Endothelial cell of umbilical vein (primary cell): ENCODE data around the gene KRTAP5-6. TPM values are rescaled to one million over a fixed set of nuclear protein-coding genes. Genes with fewer than 3 reads are reported as not detected.

Experiments
- BruUV-seq: library from RNA; stranded (reverse); fragments of 400-500 nt; replicated peaks from 2 replicates; lab custom pipeline; 2021; lab: Mats Ljungman, UMichigan
- CTCF ChIA-PET: fragments of 300-600, 350-600 bp; sonication (Branson Sonifier 250); formaldehyde crosslinking; loops from one replicate; lab custom pipeline; 2021; ENCODE audit warnings: antibody characterized with exemption, inconsistent platforms; lab: Charles Lee
- POLR2A ChIA-PET: fragments of 300-600, 350-600 bp; sonication (Branson Sonifier 250); formaldehyde crosslinking; loops from one replicate; lab custom pipeline; 2021; ENCODE audit warnings: antibody characterized with exemption, inconsistent platforms; lab: Charles Lee
- DNase-seq: peaks from one replicate; pipeline ENCODE4 v3.0.0-alpha.2; 2011; ENCODE audit warnings: low read depth, low spot score
- FAIRE-seq: peaks from 2 replicates; lab custom pipeline; 2011; peaks lifted over from hg19 to GRCh38; lab: Jason Lieb, UNC
- H2AFZ ChIP-seq: 2 replicates; pipeline ENCODE4 v1.6.0; 2012; ENCODE audit warnings: low read depth, low read length, control low read depth, inconsistent platforms
- H3K27ac ChIP-seq: 2 replicates; pipeline ENCODE4 v1.5.1; 2011; ENCODE audit warnings: low read depth, mild to moderate bottlenecking, control low read depth, low read length, moderate library complexity; ENCODE audit not compliant: insufficient read depth
- H3K27me3 ChIP-seq, 2 experiments: 2 replicates each; pipeline versions ENCODE4 v1.6.0 to v1.6.1; 2011; ENCODE audit warnings: low read length in 2 of 2, mixed read lengths in 1 of 2; ENCODE audit not compliant: control insufficient read depth in 2 of 2, insufficient read depth in 2 of 2
- H3K36me3 ChIP-seq, 2 experiments: 2 replicates in 1 of 2; 3 replicates in 1 of 2; pipeline ENCODE4 v1.5.1; 2011; ENCODE audit warnings: low read length in 2 of 2, mild to moderate bottlenecking in 1 of 2, moderate library complexity in 1 of 2; ENCODE audit not compliant: control insufficient read depth in 2 of 2, insufficient read depth in 2 of 2; ENCODE audit errors: extremely low read depth in 1 of 2
- H3K4me1 ChIP-seq: 3 replicates; pipeline ENCODE4 v1.5.1; 2011; ENCODE audit warnings: mild to moderate bottlenecking, low read length; ENCODE audit not compliant: control insufficient read depth, insufficient read depth; ENCODE audit errors: extremely low read depth
- H3K4me2 ChIP-seq: 2 replicates; pipeline ENCODE4 v1.6.1; 2011; ENCODE audit warnings: low read length, control low read depth, mixed read lengths; ENCODE audit not compliant: insufficient read depth
- H3K4me3 ChIP-seq, 3 experiments: fragments of 200-600 bp in 1 of 3; sonication (generic), shearing (Covaris generic) in 1 of 3; replicated peaks in 1 of 3; 2 replicates each; pipeline ENCODE4 v1.5.1; 2011 to 2016; ENCODE audit warnings: control low read depth in 3 of 3, low read length in 3 of 3, mild to moderate bottlenecking in 2 of 3, inconsistent platforms in 1 of 3, low read depth in 1 of 3, moderate library complexity in 1 of 3; ENCODE audit not compliant: insufficient read depth in 1 of 3
- H3K79me2 ChIP-seq: 2 replicates; pipeline ENCODE4 v1.6.0; 2012; ENCODE audit warnings: low read length, inconsistent platforms; ENCODE audit not compliant: control insufficient read depth, insufficient read depth
- H3K9ac ChIP-seq: replicated peaks from 2 replicates; pipeline ENCODE3; 2011; ENCODE audit warnings: low read length, control low read depth; ENCODE audit not compliant: insufficient read depth; ENCODE audit errors: extremely low read depth
- H3K9me1 ChIP-seq: replicated peaks from 3 replicates; pipeline ENCODE4 v1.6.0; 2011; ENCODE audit warnings: mild to moderate bottlenecking, low read length; ENCODE audit not compliant: control insufficient read depth, insufficient read depth; ENCODE audit errors: extremely low read depth
- H3K9me3 ChIP-seq: replicated peaks from 2 replicates; pipeline ENCODE4 v1.5.1; 2012; ENCODE audit warnings: low read length, inconsistent platforms; ENCODE audit not compliant: control insufficient read depth, insufficient read depth
- H4K20me1 ChIP-seq: replicated peaks from 2 replicates; pipeline ENCODE3; 2011; ENCODE audit warnings: mild to moderate bottlenecking, low read length; ENCODE audit not compliant: control insufficient read depth, insufficient read depth; ENCODE audit errors: extremely low read depth
- EZH2 ChIP-seq: IDR thresholded peaks from 2 replicates; pipeline ENCODE4 v1.6.1; 2012; ENCODE audit warnings: borderline replicate concordance, low read depth, mild to moderate bottlenecking, moderate library complexity, low read length, inconsistent platforms; ENCODE audit not compliant: severe bottlenecking
- FOS ChIP-seq: IDR thresholded peaks from 2 replicates; pipeline ENCODE4 v1.6.1; 2011; ENCODE audit warnings: mild to moderate bottlenecking, low read length, moderate library complexity, borderline replicate concordance; ENCODE audit not compliant: insufficient read depth
- GATA2 ChIP-seq: IDR thresholded peaks from 2 replicates; pipeline ENCODE4 v1.7.0; 2011; ENCODE audit warnings: low read depth, mild to moderate bottlenecking, moderate library complexity, mixed read lengths, low read length; ENCODE audit not compliant: insufficient read length, insufficient read depth
- JUN ChIP-seq: IDR thresholded peaks from 2 replicates; pipeline ENCODE4 v1.6.1; 2011; ENCODE audit warnings: borderline replicate concordance, low read depth; ENCODE audit not compliant: insufficient read length, insufficient read depth
- MYC ChIP-seq: IDR thresholded peaks from one replicate; pipeline ENCODE4 v1.6.1; 2011; ENCODE audit warnings: mild to moderate bottlenecking, low read depth, low read length
- POLR2A ChIP-seq: IDR thresholded peaks from 2 replicates; pipeline ENCODE4 v1.6.1; 2012; ENCODE audit warnings: low read depth, mild to moderate bottlenecking, control low read depth, low read length
- POLR2AphosphoS5 ChIP-seq: IDR thresholded peaks from 2 replicates; pipeline ENCODE4 v1.6.1; 2012; ENCODE audit warnings: low read depth, mild to moderate bottlenecking, control low read depth, low read length, moderate library complexity; ENCODE audit not compliant: insufficient read depth
- dilution Hi-C: fragments of 300-500 bp; cut with MboI; formaldehyde crosslinking; loops from one replicate; pipeline ENCODE4 v1.15.0; 2019; ENCODE audit warnings: low sequenced_read_pairs; ENCODE audit not compliant: extremely low pct_ligation_motif_present
- intact Hi-C: fragments of 100-400 bp; cut with micrococcal nuclease; formaldehyde crosslinking; loops from one replicate; pipeline ENCODE4 v1.10.0; 2022
- polyA plus RNA-seq, 4 experiments: library from polyadenylated mRNA; depleted of rRNA in 3 of 4; stranded (reverse) in 3 of 4; unstranded in 1 of 4; fragments of >200 nt; gene quantifications; 2 replicates each; pipeline versions ENCODE4 v1.2.1 to v1.2.3, GENCODE V29; 2011 to 2012; ENCODE audit warnings: missing spikeins in 1 of 4
- total RNA-seq: library from RNA; stranded (reverse); gene quantifications from 2 replicates; pipeline ENCODE4 v1.2.3, GENCODE V29; 2021
- TF ChIP-seq, protein P1 (sequence below): IDR thresholded peaks from 2 replicates; pipeline ENCODE4 v1.6.1; 2011; ENCODE audit not compliant: insufficient read depth, insufficient read length
- TF ChIP-seq, protein P2 (sequence below), 2 donors: IDR thresholded peaks; 1 replicate in 1 of 2; 2 replicates in 1 of 2; pipeline ENCODE4 v1.5.1; 2011; ENCODE audit warnings: low read length in 2 of 2, mild to moderate bottlenecking in 2 of 2, moderate library complexity in 2 of 2, control low read depth in 1 of 2, inconsistent platforms in 1 of 2, low read depth in 1 of 2; ENCODE audit not compliant: insufficient read depth in 1 of 2; ENCODE audit errors: extremely low read depth in 1 of 2

KRTAP5-6 gene
- total and polyA plus RNA-seq, 2 donors (not counting 3 experiments of a cell fraction or from before 2014, with no cell fraction given): not detected

DNA sequence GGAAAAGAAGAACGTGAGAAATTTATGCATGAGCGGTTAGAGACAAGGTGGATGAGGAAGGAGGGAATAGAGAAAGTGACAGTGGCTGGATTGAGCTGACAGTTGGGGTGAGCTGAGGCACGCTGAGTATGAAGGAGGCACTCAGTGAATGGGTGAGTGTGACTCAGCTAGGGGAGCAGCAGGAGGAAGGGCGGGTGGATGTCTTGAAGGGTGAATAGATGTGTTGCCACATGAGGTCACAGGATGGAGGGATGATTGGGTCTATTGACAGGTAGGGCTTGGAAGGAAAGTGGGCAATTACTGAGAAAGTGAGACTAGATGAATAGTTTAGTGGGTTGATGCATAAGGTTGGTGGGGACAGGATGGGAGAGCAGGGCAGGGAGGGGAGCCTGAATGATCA, 45.4 kb downstream of the KRTAP5-6 start:
- Histone ChIP-seq H3K9me1 (no peaks in the 10 kb centered on the region), H3K27ac (no peak overlapping the region), H2AFZ (no peak overlapping the region), H3K27me3 (no peaks in the 10 kb centered on the region), H3K4me2 (no peak overlapping the region), H3K9ac (no peak overlapping the region), H3K79me2 (no peaks in the 10 kb centered on the region), H4K20me1 (no peaks in the 10 kb centered on the region), H3K36me3 (no peaks in the 10 kb centered on the region), H3K4me1 (no peaks in the 10 kb centered on the region), H3K9me3 (no peaks in the 10 kb centered on the region), H3K4me3 (no peak overlapping the region)
- intact Hi-C loops (no loop called here), dilution Hi-C loops (no loop called here)
- CTCF ChIA-PET: no interaction called here
- TF ChIP-seq EZH2 (no peak), FOS (no peak), GATA2 (no peak), JUN (no peak), POLR2A (no peak), POLR2AphosphoS5 (no peak), MYC (no peak)
- TF ChIP-seq, protein P1, sequence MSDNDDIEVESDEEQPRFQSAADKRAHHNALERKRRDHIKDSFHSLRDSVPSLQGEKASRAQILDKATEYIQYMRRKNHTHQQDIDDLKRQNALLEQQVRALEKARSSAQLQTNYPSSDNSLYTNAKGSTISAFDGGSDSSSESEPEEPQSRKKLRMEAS: no peak
- TF ChIP-seq, protein P2, sequence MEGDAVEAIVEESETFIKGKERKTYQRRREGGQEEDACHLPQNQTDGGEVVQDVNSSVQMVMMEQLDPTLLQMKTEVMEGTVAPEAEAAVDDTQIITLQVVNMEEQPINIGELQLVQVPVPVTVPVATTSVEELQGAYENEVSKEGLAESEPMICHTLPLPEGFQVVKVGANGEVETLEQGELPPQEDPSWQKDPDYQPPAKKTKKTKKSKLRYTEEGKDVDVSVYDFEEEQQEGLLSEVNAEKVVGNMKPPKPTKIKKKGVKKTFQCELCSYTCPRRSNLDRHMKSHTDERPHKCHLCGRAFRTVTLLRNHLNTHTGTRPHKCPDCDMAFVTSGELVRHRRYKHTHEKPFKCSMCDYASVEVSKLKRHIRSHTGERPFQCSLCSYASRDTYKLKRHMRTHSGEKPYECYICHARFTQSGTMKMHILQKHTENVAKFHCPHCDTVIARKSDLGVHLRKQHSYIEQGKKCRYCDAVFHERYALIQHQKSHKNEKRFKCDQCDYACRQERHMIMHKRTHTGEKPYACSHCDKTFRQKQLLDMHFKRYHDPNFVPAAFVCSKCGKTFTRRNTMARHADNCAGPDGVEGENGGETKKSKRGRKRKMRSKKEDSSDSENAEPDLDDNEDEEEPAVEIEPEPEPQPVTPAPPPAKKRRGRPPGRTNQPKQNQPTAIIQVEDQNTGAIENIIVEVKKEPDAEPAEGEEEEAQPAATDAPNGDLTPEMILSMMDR (IDR thresholded peaks at IDR 0.05; ENCODE audit: extremely low read depth in 1 of 2, insufficient read depth in 1 of 2, low read depth in 1 of 2, low read length in 2 of 2): no peak
- POLR2A ChIA-PET: no interaction called here
- no TSS peak for BruUV-seq
- DNase-seq (no peak), FAIRE-seq (no peak)
